GM23338 (cell line): Measurements from ENCODE around the gene LDB1. TPM values are rescaled to one million over a fixed set of nuclear protein-coding genes. Genes with fewer than 3 reads are reported as not detected.
A peak's percentile ranks its signal among the peaks of the same experiment; 100 is the strongest.

Experiments used
- ATAC-seq: fragments of 200-7000 bp; cut with Tn5 transposase; 3 replicates; pipeline ENCODE4 v1.9.1; 2020
- DNase-seq: peaks from one replicate; pipeline ENCODE4 v3.0.0-alpha.2; 2015; ENCODE audit warnings: low spot score
- H2AFZ ChIP-seq: fragments of 200-600 bp; sonication (generic); 2 replicates; pipeline ENCODE4 v1.8.0; 2016; ENCODE audit warnings: antibody characterized with exemption, mild to moderate bottlenecking, moderate library complexity
- H3F3A ChIP-seq: fragments of 200-600 bp; sonication (generic); replicated peaks from 2 replicates; pipeline ENCODE4 v1.8.0; 2017; ENCODE audit warnings: antibody characterized with exemption, mixed run types, low read depth
- H3K27ac ChIP-seq: fragments of 200-600 bp; sonication (generic); 2 replicates; pipeline ENCODE4 v1.6.1; 2016; ENCODE audit warnings: low read depth
- H3K27me3 ChIP-seq: fragments of 200-600 bp; sonication (generic); 2 replicates; pipeline ENCODE4 v1.8.0; 2016; ENCODE audit warnings: mild to moderate bottlenecking, mixed run types, moderate library complexity; ENCODE audit not compliant: insufficient read depth
- H3K36me3 ChIP-seq: fragments of 200-600 bp; sonication (generic); 2 replicates; pipeline ENCODE4 v1.8.0; 2016; ENCODE audit warnings: mild to moderate bottlenecking; ENCODE audit not compliant: insufficient read depth
- H3K4me1 ChIP-seq: fragments of 200-600 bp; sonication (generic); 2 replicates; pipeline ENCODE4 v1.8.0; 2016; ENCODE audit warnings: mild to moderate bottlenecking, moderate library complexity; ENCODE audit not compliant: insufficient read depth
- H3K4me2 ChIP-seq: fragments of 200-600 bp; sonication (generic); 2 replicates; pipeline ENCODE4 v1.7.1; 2017; ENCODE audit warnings: mixed run types
- H3K4me3 ChIP-seq: fragments of 200-600 bp; sonication (generic); 2 replicates; pipeline ENCODE4 v1.6.1; 2016; ENCODE audit warnings: mixed run types
- H3K79me2 ChIP-seq: fragments of 200-600 bp; sonication (generic); replicated peaks from 2 replicates; pipeline ENCODE4 v1.8.0; 2017; ENCODE audit warnings: mild to moderate bottlenecking; ENCODE audit not compliant: insufficient read depth
- H3K9me2 ChIP-seq: fragments of 200-600 bp; sonication (generic); 2 replicates; pipeline ENCODE4 v1.8.0; 2017; ENCODE audit not compliant: insufficient read depth
- H4K20me1 ChIP-seq: fragments of 200-600 bp; sonication (generic); replicated peaks from 2 replicates; pipeline ENCODE4 v1.8.0; 2017; ENCODE audit warnings: mild to moderate bottlenecking; ENCODE audit not compliant: insufficient read depth
- H3K27ac Mint-ChIP-seq: 2 replicates; pipeline ENCODE4 v1.8.0; 2020; ENCODE audit warnings: inconsistent platforms, mild to moderate bottlenecking, moderate library complexity, mixed read lengths
- H3K27me3 Mint-ChIP-seq: 3 replicates; pipeline ENCODE4 v1.8.0; 2022; ENCODE audit warnings: low read depth, mild to moderate bottlenecking, moderate library complexity, mixed read lengths, inconsistent platforms; ENCODE audit not compliant: insufficient read depth, poor library complexity
- H3K36me3 Mint-ChIP-seq: 3 replicates; pipeline ENCODE4 v1.8.0; 2021; ENCODE audit warnings: low read depth, mild to moderate bottlenecking, inconsistent platforms, moderate library complexity, mixed read lengths
- H3K4me1 Mint-ChIP-seq: 3 replicates; pipeline ENCODE4 v1.8.0; 2020; ENCODE audit warnings: mild to moderate bottlenecking, inconsistent platforms, mixed read lengths
- H3K4me3 Mint-ChIP-seq: 3 replicates; pipeline ENCODE4 v1.8.0; 2021; ENCODE audit warnings: moderate library complexity, mild to moderate bottlenecking, inconsistent platforms, mixed read lengths
- H3K9me3 Mint-ChIP-seq: 3 replicates; pipeline ENCODE4 v1.8.0; 2020; ENCODE audit warnings: moderate library complexity, mild to moderate bottlenecking, inconsistent platforms, mixed read lengths
- CREB1 ChIP-seq: fragments of 250-450 bp; sonication (Bioruptor Pico); IDR thresholded peaks from 2 replicates; pipeline ENCODE4 v1.5.0; 2020; ENCODE audit warnings: low read depth, mild to moderate bottlenecking, moderate library complexity
- CTCF ChIP-seq, 2 experiments: fragments of 200-600 bp in 1 of 2; sonication (generic) in 1 of 2; conservative IDR thresholded peaks; 2 replicates each; pipeline versions ENCODE4 v1.5.1 to v1.6.1; 2016 to 2017; ENCODE audit warnings: antibody characterized with exemption in 2 of 2, low read depth in 2 of 2, mild to moderate bottlenecking in 2 of 2, moderate library complexity in 1 of 2
- ETS1 ChIP-seq: IDR thresholded peaks from 2 replicates; pipeline ENCODE4 v1.6.1; 2016; ENCODE audit warnings: antibody characterized with exemption
- EZH2 ChIP-seq: fragments of 200-600 bp; sonication (generic); IDR thresholded peaks from one replicate; pipeline ENCODE4 v1.8.0; 2017; ENCODE audit warnings: antibody characterized with exemption, mild to moderate bottlenecking, low read depth; ENCODE audit not compliant: unreplicated experiment
- EZH2phosphoT487 ChIP-seq: fragments of 200-600 bp; sonication (generic); IDR thresholded peaks from one replicate; pipeline ENCODE4 v1.8.1; 2018; ENCODE audit warnings: antibody characterized with exemption; ENCODE audit not compliant: unreplicated experiment
- JUNB ChIP-seq: IDR thresholded peaks from one replicate; pipeline ENCODE4 v1.6.1; 2016; ENCODE audit warnings: antibody characterized with exemption; ENCODE audit not compliant: unreplicated experiment
- NANOG ChIP-seq: IDR thresholded peaks from 2 replicates; pipeline ENCODE4 v1.6.1; 2016; ENCODE audit warnings: antibody characterized with exemption, borderline replicate concordance
- POLR2AphosphoS5 ChIP-seq: IDR thresholded peaks from 2 replicates; pipeline ENCODE4 v1.6.1; 2016; ENCODE audit warnings: antibody characterized with exemption, low read depth
- STAT1 ChIP-seq: IDR thresholded peaks from one replicate; pipeline ENCODE4 v1.6.1; 2016; ENCODE audit warnings: antibody characterized with exemption; ENCODE audit not compliant: unreplicated experiment
- ZNF114 ChIP-seq: fragments of 250-450 bp; sonication (Bioruptor Pico); IDR thresholded peaks from 2 replicates; pipeline ENCODE4 v1.5.0; 2020; ENCODE audit warnings: mild to moderate bottlenecking, moderate library complexity
- ZNF331 ChIP-seq: fragments of 250-450 bp; sonication (Bioruptor Pico); IDR thresholded peaks from 2 replicates; pipeline ENCODE4 v1.5.0; 2020; ENCODE audit warnings: low read depth, mild to moderate bottlenecking, moderate library complexity
- polyA plus RNA-seq: library from polyadenylated mRNA; unstranded; fragments of >200 nt; fragmentation: Nextera tagmentation; extraction: Ambion mirVana; gene quantifications from 2 replicates; pipeline ENCODE4 v1.2.1, GENCODE V29; 2016
- total RNA-seq: library from RNA; depleted of rRNA; stranded (reverse); fragments of >200 nt; shearing (Covaris generic); gene quantifications from 2 replicates; pipeline ENCODE4 v1.2.3, GENCODE V29; 2014
- TF ChIP-seq, protein P1 (sequence below): IDR thresholded peaks from one replicate; pipeline ENCODE4 v1.6.1; 2018; ENCODE audit warnings: antibody characterized with exemption; ENCODE audit not compliant: unreplicated experiment
- TF ChIP-seq, protein P2 (sequence below): fragments of 250-450 bp; sonication (Bioruptor Pico); IDR thresholded peaks from 2 replicates; pipeline ENCODE4 v1.5.0; 2020; ENCODE audit warnings: mild to moderate bottlenecking, moderate library complexity

The LDB1 gene
- total and polyA plus RNA-seq, 2 experiments from 2014 or later, result 16.3 to 69.3 TPM

DNA sequence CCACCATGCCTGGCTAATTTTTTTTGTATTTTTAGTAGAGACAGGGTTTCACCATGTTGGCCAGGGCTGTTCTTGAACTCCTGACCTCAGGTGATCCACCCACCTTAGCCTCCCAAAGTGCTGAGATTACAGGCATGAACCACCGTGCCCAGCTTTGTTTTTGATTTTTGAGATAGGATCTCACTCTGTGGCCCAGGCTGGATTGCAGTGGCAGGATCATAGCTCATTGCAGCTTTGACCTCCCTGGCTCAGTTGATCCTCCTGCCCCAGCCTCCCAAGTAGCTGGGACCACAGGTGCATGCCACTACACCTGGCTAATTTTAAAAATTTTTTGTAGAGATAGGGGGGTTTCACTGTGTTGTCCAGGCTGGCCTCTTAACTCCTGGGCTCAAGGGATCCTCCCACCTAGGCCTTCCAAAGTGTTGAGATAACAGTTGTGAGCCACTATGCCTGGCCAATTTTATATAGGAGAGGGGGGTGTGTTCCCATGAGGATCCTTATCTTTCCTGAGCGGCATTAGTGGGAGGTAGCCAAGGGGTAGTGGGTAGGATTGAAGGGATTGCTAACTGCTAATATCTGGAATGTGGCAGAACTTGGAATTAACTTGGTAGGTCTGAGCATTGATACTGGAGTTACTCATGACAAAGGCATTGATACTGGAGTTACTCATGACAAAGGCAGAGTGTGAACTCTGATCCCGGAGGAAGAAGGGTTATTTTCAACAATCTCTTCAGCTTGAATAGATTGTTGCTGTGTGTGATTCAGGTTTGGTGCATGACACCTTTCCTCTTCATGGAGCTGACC is 31.0 kb upstream of the LDB1 start:
- Histone ChIP-seq H3K27me3 (no peaks in the 10 kb centered on the region), H4K20me1 (peaks cover 52% of the 10 kb centered on the region), H3K27ac (peak overlapping the region; percentile 98), H2AFZ (no peak overlapping the region), H3K4me1 (peaks cover 14% of the 10 kb centered on the region), H3K4me3 (peak overlapping the region; percentile 44), H3K79me2 (peaks cover 46% of the 10 kb centered on the region), H3K36me3 (peaks cover 43% of the 10 kb centered on the region), H3K4me2 (peak overlapping the region; percentile 61), H3F3A (peaks cover 42% of the 10 kb centered on the region), H3K9me2 (no peaks in the 10 kb centered on the region)
- TF ChIP-seq, protein P1, sequence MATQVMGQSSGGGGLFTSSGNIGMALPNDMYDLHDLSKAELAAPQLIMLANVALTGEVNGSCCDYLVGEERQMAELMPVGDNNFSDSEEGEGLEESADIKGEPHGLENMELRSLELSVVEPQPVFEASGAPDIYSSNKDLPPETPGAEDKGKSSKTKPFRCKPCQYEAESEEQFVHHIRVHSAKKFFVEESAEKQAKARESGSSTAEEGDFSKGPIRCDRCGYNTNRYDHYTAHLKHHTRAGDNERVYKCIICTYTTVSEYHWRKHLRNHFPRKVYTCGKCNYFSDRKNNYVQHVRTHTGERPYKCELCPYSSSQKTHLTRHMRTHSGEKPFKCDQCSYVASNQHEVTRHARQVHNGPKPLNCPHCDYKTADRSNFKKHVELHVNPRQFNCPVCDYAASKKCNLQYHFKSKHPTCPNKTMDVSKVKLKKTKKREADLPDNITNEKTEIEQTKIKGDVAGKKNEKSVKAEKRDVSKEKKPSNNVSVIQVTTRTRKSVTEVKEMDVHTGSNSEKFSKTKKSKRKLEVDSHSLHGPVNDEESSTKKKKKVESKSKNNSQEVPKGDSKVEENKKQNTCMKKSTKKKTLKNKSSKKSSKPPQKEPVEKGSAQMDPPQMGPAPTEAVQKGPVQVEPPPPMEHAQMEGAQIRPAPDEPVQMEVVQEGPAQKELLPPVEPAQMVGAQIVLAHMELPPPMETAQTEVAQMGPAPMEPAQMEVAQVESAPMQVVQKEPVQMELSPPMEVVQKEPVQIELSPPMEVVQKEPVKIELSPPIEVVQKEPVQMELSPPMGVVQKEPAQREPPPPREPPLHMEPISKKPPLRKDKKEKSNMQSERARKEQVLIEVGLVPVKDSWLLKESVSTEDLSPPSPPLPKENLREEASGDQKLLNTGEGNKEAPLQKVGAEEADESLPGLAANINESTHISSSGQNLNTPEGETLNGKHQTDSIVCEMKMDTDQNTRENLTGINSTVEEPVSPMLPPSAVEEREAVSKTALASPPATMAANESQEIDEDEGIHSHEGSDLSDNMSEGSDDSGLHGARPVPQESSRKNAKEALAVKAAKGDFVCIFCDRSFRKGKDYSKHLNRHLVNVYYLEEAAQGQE, result no peak
- TF ChIP-seq, protein P2, sequence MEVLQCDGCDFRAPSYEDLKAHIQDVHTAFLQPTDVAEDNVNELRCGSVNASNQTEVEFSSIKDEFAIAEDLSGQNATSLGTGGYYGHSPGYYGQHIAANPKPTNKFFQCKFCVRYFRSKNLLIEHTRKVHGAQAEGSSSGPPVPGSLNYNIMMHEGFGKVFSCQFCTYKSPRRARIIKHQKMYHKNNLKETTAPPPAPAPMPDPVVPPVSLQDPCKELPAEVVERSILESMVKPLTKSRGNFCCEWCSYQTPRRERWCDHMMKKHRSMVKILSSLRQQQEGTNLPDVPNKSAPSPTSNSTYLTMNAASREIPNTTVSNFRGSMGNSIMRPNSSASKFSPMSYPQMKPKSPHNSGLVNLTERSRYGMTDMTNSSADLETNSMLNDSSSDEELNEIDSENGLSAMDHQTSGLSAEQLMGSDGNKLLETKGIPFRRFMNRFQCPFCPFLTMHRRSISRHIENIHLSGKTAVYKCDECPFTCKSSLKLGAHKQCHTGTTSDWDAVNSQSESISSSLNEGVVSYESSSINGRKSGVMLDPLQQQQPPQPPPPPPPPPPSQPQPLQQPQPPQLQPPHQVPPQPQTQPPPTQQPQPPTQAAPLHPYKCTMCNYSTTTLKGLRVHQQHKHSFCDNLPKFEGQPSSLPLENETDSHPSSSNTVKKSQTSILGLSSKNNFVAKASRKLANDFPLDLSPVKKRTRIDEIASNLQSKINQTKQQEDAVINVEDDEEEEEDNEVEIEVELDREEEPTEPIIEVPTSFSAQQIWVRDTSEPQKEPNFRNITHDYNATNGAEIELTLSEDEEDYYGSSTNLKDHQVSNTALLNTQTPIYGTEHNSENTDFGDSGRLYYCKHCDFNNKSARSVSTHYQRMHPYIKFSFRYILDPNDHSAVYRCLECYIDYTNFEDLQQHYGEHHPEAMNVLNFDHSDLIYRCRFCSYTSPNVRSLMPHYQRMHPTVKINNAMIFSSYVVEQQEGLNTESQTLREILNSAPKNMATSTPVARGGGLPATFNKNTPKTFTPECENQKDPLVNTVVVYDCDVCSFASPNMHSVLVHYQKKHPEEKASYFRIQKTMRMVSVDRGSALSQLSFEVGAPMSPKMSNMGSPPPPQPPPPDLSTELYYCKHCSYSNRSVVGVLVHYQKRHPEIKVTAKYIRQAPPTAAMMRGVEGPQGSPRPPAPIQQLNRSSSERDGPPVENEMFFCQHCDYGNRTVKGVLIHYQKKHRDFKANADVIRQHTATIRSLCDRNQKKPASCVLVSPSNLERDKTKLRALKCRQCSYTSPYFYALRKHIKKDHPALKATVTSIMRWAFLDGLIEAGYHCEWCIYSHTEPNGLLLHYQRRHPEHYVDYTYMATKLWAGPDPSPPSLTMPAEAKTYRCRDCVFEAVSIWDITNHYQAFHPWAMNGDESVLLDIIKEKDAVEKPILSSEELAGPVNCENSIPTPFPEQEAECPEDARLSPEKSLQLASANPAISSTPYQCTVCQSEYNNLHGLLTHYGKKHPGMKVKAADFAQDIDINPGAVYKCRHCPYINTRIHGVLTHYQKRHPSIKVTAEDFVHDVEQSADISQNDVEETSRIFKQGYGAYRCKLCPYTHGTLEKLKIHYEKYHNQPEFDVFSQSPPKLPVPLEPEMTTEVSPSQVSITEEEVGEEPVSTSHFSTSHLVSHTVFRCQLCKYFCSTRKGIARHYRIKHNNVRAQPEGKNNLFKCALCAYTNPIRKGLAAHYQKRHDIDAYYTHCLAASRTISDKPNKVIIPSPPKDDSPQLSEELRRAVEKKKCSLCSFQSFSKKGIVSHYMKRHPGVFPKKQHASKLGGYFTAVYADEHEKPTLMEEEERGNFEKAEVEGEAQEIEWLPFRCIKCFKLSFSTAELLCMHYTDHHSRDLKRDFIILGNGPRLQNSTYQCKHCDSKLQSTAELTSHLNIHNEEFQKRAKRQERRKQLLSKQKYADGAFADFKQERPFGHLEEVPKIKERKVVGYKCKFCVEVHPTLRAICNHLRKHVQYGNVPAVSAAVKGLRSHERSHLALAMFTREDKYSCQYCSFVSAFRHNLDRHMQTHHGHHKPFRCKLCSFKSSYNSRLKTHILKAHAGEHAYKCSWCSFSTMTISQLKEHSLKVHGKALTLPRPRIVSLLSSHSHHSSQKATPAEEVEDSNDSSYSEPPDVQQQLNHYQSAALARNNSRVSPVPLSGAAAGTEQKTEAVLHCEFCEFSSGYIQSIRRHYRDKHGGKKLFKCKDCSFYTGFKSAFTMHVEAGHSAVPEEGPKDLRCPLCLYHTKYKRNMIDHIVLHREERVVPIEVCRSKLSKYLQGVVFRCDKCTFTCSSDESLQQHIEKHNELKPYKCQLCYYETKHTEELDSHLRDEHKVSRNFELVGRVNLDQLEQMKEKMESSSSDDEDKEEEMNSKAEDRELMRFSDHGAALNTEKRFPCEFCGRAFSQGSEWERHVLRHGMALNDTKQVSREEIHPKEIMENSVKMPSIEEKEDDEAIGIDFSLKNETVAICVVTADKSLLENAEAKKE (CRISPR knock-in tag), result no peak
- no peak for TF ChIP-seq NANOG
- no peak for TF ChIP-seq STAT1
- TF ChIP-seq EZH2phosphoT487, result no peak
- no peak for TF ChIP-seq CREB1 (CRISPR knock-in tag)
- no peak for TF ChIP-seq ZNF331 (CRISPR knock-in tag)
- no peak for TF ChIP-seq ETS1
- no peak for TF ChIP-seq EZH2
- no peak for TF ChIP-seq POLR2AphosphoS5
- TF ChIP-seq JUNB, result no peak
- TF ChIP-seq CTCF (conservative IDR thresholded peaks at IDR 0.05; ENCODE audit: low read depth in 2 of 2), result no peak
- no peak for TF ChIP-seq ZNF114 (CRISPR knock-in tag)
- peaks cover 92% of the 10 kb centered on the region for H3K36me3 Mint-ChIP-seq
- peaks cover 22% of the 10 kb centered on the region for H3K4me1 Mint-ChIP-seq
- peaks cover 11% of the 10 kb centered on the region for H3K27me3 Mint-ChIP-seq
- DNase-seq (no peak), ATAC-seq (peak; percentile 5)
- peak overlapping the region; percentile 97 for H3K27ac Mint-ChIP-seq
- peak overlapping the region; percentile 96 for H3K4me3 Mint-ChIP-seq
- H3K9me3 Mint-ChIP-seq, result no peaks in the 10 kb centered on the region
